SK-N-SH (cell line): ENCODE results near the gene ALDOA.

Source experiments
- POLR2AphosphoS5 ChIP-seq: IDR thresholded peaks from 2 replicates; pipeline ENCODE4 v1.6.1; 2012; ENCODE audit warnings: low read depth, low read length
- RAD21 ChIP-seq: IDR thresholded peaks from 2 replicates; pipeline ENCODE4 v1.6.1; 2012; ENCODE audit warnings: mild to moderate bottlenecking, low read length
- SMC3 ChIP-seq: IDR thresholded peaks from 2 replicates; pipeline ENCODE4 v1.6.1; 2012; ENCODE audit warnings: low read depth, low read length, improper control_type of control experiment
- TF ChIP-seq, protein P1 (sequence below): fragments of 200-600 bp; sonication (generic); IDR thresholded peaks from 2 replicates; pipeline ENCODE4 v1.6.1; 2017; ENCODE audit warnings: antibody characterized with exemption, mild to moderate bottlenecking, moderate library complexity
- TF ChIP-seq, protein P2 (sequence below): IDR thresholded peaks from 2 replicates; pipeline ENCODE4 v1.6.1; 2012; ENCODE audit warnings: mild to moderate bottlenecking, low read depth, low read length, moderate library complexity

DNA sequence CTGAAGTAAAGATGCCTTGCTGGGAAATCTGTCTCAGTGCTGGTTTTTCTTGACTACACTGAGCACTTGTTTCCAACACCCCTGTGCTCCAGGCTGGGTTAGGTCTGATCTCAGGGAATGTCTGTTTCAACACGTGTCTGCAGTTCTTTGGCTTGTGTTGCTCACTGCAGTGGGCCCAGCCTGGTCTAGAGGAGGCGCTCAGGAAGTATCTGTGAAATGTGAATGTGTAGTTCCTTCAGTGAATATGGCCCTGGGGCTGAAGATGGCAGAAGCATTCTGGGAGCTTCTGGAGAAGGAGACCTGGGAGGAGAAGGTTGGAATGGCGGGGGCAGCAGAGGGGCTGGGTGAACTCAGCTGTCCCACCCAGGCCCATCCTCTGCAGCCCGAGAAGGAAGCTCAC, 38.5 kb downstream of the ALDOA start:
- no peak for TF ChIP-seq POLR2AphosphoS5
- TF ChIP-seq, protein P1, sequence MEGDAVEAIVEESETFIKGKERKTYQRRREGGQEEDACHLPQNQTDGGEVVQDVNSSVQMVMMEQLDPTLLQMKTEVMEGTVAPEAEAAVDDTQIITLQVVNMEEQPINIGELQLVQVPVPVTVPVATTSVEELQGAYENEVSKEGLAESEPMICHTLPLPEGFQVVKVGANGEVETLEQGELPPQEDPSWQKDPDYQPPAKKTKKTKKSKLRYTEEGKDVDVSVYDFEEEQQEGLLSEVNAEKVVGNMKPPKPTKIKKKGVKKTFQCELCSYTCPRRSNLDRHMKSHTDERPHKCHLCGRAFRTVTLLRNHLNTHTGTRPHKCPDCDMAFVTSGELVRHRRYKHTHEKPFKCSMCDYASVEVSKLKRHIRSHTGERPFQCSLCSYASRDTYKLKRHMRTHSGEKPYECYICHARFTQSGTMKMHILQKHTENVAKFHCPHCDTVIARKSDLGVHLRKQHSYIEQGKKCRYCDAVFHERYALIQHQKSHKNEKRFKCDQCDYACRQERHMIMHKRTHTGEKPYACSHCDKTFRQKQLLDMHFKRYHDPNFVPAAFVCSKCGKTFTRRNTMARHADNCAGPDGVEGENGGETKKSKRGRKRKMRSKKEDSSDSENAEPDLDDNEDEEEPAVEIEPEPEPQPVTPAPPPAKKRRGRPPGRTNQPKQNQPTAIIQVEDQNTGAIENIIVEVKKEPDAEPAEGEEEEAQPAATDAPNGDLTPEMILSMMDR = no peak
- TF ChIP-seq RAD21 = no peak
- TF ChIP-seq, protein P2, sequence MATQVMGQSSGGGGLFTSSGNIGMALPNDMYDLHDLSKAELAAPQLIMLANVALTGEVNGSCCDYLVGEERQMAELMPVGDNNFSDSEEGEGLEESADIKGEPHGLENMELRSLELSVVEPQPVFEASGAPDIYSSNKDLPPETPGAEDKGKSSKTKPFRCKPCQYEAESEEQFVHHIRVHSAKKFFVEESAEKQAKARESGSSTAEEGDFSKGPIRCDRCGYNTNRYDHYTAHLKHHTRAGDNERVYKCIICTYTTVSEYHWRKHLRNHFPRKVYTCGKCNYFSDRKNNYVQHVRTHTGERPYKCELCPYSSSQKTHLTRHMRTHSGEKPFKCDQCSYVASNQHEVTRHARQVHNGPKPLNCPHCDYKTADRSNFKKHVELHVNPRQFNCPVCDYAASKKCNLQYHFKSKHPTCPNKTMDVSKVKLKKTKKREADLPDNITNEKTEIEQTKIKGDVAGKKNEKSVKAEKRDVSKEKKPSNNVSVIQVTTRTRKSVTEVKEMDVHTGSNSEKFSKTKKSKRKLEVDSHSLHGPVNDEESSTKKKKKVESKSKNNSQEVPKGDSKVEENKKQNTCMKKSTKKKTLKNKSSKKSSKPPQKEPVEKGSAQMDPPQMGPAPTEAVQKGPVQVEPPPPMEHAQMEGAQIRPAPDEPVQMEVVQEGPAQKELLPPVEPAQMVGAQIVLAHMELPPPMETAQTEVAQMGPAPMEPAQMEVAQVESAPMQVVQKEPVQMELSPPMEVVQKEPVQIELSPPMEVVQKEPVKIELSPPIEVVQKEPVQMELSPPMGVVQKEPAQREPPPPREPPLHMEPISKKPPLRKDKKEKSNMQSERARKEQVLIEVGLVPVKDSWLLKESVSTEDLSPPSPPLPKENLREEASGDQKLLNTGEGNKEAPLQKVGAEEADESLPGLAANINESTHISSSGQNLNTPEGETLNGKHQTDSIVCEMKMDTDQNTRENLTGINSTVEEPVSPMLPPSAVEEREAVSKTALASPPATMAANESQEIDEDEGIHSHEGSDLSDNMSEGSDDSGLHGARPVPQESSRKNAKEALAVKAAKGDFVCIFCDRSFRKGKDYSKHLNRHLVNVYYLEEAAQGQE = no peak
- no peak for TF ChIP-seq SMC3
